HG03342 (cell line): ENCODE results near the gene RHBDF2.

ENCODE experiments used
- ATAC-seq: cut with Tn5 transposase; IDR thresholded peaks from one replicate; pipeline ENCODE4 v1.9.1; 2021; ENCODE audit warnings: mild to moderate bottlenecking, moderate library complexity; ENCODE audit not compliant: unreplicated experiment

Gene RHBDF2

DNA sequence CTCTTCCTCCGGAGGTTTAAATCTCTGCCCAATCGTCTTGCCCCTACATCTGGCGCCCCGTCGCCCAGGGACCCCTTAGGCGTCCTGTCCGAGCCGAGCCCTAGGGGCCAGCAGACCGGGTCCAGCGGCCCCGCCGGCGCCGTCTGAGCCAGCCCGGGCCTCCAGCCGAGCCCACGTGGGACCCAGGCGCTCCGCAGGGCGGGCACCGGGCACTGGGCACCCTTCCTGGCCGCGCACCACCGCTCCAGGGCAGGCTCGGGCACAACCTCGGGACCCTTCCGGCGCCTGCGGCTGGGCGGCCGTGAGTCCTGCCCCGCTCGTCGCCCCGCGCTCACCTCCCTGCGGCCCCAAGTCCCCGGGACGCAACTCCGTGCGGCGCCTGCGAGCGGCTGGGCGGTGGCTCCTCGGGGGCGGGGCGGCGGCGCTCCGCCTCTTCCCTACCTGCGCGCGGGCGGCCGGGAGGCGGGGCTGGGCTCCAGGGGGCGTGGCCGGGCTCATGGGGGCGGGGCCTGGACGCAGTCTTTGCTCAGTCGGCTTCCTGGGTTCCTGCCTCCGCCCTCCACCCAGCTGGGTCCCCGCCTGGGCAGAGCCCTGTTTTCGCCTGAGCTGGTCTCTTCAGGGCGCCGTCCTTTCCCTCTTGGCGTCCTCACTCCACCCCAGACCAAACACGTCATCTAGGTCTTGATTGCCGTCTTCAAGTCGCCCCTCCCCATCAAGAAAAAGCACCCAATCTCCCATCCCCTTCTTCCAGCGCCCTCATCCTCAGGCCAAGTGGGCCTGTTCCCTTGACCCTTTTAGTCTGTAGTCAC is at the start of gene RHBDF2:
Gene RHBDF2, minus strand, starts transcription at position 406 of the 809 bp plus-strand sequence. CDS start 19,899 bp downstream, outside the sequence.
- peak; percentile 69 for ATAC-seq

DNA sequence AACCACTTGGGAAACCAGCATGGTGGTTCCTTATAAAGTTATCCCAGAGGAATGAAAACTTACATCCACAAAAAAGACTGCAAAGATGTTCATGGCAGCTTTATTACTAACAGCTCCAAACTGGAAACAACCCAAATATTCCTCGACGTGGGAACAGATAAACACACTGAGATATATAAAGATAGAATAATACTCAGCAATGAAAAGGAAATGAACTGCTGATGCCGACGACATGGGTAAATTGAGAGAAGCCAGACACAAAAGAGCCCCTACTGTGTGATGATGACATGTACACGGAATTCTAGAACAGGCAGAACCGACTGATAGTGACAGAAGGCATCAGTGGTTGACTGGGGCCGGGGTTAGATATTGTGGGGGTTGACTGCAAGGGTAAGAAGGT is 48.3 kb upstream of the RHBDF2 start:
- ATAC-seq = no peak

DNA sequence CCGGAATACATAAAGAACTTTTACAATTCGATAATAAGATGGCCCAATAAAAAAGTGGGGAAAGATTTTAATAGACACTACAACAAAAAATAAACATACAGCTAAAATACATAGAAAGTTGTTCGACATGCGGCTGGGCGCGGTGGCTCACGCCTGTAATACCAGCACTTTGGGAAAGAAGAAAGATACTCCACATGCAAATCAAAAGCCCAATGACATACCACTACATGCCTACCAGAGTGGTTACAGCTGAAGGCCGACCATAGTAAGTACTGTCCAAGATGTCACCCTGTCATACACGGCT is 47.9 kb upstream of the RHBDF2 start:
- ATAC-seq = no peak

- no peak for ATAC-seq
Observed at GRCh38 chr17:76548378-76549214, 47.4 kb upstream of the RHBDF2 start.

- ATAC-seq = no peak
Observed at GRCh38 chr17:76547642-76548202, 46.5 kb upstream of the RHBDF2 start.

- ATAC-seq = no peak
Observed at GRCh38 chr17:76547183-76547641, 46.0 kb upstream of the RHBDF2 start.

DNA sequence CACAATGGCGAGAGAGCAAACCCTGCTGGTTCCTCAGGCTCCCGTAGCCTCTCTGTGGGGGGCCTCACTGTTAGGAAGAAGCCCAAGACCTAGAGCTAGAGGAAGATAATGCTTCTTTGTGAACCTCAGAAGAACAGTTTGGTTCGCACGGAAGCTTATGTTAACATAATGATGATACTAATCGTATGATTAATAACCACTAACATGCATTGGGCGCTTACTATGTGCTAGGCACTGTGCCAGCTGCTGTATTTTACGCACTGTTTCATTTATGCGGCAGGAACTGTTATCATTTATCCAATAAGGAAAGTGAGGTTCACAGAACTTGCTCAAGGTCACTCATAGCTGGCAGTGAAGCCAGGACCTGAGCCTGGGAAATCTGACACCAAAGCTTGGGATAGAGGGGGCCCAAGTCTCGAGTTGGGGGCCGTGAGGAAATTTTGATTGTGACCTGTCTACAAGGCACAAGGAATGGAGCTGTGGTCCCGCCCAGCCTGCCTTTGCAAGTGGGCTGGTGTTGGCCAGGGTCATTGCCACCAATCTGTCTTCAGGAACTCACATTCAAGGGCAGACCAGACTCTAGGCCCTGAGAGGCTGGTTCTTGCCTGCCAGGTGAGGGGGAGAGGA is 45.4 kb upstream of the RHBDF2 start:
- no peak for ATAC-seq

DNA sequence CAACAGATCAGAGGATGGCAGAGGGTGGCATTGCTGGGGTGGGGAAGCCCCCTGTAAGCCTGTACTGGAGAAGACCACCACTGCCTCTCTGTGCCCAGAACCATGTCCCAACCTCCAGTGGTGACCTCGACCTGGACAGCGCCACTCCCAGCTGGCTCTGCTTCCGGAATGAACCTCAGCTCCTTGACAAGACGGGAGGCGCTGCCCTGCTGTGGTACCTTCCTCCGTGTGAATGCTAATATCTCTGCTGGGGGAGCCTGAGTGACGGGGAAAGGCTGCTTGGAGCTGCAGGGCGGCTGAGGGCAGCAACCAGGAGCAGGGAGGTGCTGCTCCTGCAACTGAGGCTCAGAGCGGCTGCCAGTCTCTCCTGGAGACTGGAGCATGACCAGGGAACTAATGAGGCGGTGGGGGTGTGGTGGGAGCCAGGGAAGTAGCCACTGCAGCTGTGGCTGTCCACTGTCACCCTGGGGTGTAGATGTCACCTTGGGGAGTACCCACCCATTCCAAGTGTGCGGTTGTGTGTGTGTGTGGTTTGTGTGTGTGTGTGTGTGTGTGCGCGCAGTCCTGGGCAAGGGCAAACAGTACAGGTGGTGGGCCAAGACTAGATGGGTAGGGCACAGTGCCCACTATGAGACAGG is 44.8 kb upstream of the RHBDF2 start:
- no peak for ATAC-seq

DNA sequence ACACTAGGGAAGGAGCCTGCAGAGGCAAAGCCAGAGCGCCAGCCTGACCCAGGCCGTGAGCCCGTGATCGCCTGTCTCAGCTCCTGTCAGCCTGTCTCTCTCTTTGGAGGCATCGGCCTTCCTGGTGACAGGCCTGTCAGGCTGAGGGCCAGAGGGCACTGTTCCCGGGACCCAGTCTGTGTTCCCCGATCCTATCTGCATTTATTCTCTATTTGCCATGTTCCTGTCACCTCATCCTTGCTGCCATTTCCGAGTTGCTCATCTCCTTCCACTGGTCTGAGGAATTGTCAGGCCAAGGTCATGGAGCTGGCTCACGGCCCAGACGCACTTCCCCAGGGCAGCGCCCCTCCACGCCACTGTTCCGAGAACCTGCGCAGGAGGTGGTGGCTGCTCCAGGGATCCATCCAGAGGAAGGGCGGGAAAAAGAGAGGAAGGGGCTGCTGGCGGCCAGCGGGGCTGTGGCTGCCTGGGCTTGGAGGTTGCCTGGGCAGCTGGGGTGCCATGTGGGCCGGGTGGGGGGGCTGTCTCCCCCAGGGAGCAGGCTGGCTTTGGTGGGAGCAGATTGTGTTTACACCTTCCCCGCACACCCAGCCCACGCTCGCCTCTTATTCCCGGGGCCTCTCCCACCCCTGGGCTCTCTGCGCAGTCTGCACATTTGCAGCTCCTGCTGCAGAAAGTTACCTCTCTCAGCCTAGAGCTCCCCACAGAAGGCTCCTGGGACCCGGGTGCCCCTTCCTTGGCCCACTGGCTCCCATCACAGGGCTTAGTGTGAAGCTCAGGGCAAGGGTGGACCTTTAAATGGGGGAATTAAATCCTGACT is 43.5 kb upstream of the RHBDF2 start:
- no peak for ATAC-seq

GRCh38 chr17:76543826-76544545 is 42.8 kb upstream of the RHBDF2 start:
- ATAC-seq = no peak

- ATAC-seq = no peak
Observed at GRCh38 chr17:76543482-76543825, 42.2 kb upstream of the RHBDF2 start.

GRCh38 chr17:76542984-76543383 is 41.8 kb upstream of the RHBDF2 start:
- ATAC-seq = no peak

- no peak for ATAC-seq
Observed at GRCh38 chr17:76542566-76542971, 41.3 kb upstream of the RHBDF2 start.

- no peak for ATAC-seq
Observed at GRCh38 chr17:76541739-76542454, 40.7 kb upstream of the RHBDF2 start.

DNA sequence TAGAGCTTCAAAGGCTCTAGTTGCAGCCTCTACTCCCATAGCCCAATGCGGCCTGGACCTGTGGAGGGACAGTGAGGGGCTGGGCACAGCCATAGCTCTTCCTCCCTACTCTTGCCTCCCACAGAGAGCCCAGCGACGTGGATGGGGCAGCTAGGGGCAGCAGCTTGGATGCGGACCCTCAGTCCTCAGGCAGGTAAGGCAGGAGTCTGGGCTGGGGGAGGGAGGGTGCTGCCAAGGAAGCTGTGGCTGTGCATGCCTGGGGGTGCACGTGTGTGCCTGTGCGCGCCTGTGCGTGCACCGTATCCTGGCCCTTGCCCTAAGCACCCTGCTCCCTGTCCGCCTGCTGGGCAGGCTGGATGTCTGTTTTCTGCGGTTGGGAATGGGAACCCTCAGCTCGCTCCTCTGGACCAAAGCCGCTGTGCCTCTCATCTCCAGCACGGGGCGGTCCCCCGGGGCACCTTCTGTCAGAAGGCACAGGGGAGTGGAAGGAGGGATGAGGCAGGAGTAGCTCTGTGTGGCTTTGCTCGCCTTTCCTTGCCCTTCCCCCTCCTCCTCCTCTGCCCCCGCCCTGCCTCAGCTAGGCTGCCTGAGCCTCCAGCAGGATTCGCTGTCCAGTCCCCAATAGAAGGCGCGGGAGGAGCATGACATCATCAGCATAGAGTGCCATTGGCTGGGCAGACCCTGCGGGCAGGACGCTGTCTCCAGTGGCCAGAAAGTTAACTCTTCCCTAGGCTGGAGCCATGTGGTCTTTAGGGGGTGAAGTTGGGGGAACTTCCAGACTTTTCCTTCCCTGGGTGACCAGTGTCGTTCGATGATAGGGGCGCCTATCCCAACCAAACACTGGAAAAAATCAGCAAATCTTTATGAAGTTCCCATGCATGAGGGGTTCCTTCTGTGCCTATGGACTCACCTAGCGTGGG is 39.4 kb upstream of the RHBDF2 start:
- ATAC-seq = no peak

DNA sequence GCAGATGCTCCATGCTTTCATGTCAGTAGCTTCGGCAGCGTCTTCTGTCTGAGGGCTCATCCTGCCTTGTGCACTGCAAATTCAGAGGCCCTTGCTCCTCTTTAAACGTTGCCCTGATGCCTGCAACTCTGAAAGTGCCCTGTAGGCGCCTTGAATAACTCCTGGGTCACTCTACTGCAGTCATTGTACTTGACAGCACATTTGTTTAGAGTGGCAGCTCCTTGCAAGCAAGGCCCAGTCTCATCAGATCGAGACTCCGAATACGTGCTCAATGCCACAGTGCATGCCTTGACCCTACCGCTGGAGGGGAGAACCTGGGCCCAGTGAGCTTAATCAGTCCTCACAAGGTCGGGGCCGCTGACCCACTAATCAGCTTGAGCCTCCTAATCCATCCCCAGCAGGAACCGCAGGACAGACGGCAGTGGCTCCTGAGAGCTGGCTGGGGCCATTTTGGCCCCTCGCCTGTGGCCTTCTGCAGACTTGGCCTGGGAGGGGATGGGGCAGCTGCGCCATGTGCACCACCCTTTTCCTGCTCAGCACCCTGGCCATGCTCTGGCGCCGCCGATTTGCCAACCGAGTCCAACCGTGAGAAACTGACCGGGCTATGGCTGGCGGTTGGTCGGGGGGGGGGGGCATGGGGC is 38.5 kb upstream of the RHBDF2 start, which contains the start of gene PRCD:
Gene PRCD, plus strand, starts transcription at position 414 of the 641 bp plus-strand sequence. Its CDS starts 98 bp downstream, at position 512.
- no peak for ATAC-seq

DNA sequence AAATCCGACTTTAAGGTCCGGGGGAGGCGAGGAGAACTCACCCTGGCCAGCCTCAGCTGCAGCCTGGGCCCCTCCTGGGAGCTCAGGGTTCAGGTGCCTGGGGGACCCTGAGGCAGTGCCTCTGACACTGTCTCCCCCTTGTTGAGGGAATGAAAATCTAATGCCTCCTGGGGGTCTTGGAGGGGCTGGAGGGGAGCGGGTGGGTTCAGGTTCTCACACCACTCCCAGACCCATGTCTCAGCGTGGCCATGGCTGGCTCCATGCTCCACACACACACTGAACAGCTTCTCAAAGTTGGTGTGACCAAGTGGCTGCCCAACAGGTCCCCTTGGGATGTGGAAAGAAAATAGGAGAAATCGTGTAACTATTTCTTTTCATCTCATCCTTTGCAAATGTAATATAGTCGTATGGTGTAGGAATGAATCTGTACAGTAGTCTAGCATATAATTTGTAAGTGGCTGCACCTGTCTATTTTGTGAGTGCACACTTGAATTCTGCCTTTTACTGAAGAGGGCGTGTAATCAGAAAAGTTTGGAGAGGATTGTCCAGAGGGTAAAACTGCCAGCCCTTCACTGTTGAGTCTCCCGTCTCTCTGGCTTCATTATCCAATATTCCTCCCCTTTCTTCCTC is 37.8 kb upstream of the RHBDF2 start:
- no peak for ATAC-seq
